HepG2 (cell line): ENCODE data around the gene MADD. TPM values are rescaled to one million over a fixed set of nuclear protein-coding genes. Genes with fewer than 3 reads are reported as not detected.

Experiments used
- AHR ChIP-seq: IDR thresholded peaks from 2 replicates; pipeline ENCODE4 v1.6.1; 2018; ENCODE audit warnings: missing genetic modification reagents, missing compliant biosample characterization
- DPF2 ChIP-seq: sonication (generic); formaldehyde crosslinking; IDR thresholded peaks from 2 replicates; pipeline ENCODE4 v1.4.0; 2020; ENCODE audit warnings: mild to moderate bottlenecking, low read depth, missing genetic modification reagents, borderline replicate concordance
- HDAC1 ChIP-seq: sonication (generic); formaldehyde crosslinking; IDR thresholded peaks from 2 replicates; pipeline ENCODE4 v1.5.1; 2020; ENCODE audit warnings: mild to moderate bottlenecking, missing genetic modification reagents
- MIXL1 ChIP-seq: IDR thresholded peaks from 2 replicates; pipeline ENCODE4 v1.6.1; 2016
- MTF2 ChIP-seq: sonication (generic); formaldehyde crosslinking; IDR thresholded peaks from 2 replicates; pipeline ENCODE4 v1.5.0; 2020; ENCODE audit warnings: missing genetic modification reagents, borderline replicate concordance
- PBX3 ChIP-seq: sonication (generic); formaldehyde crosslinking; IDR thresholded peaks from 2 replicates; pipeline ENCODE4 v1.8.1; 2023; ENCODE audit warnings: missing genetic modification reagents, inconsistent platforms, borderline replicate concordance
- STAT6 ChIP-seq: sonication (generic); formaldehyde crosslinking; IDR thresholded peaks from 2 replicates; pipeline ENCODE4 v1.4.0; 2020; ENCODE audit warnings: missing genetic modification reagents, mild to moderate bottlenecking, borderline replicate concordance
- ZBTB7B ChIP-seq: sonication (generic); formaldehyde crosslinking; IDR thresholded peaks from 2 replicates; pipeline ENCODE4 v1.4.0; 2020; ENCODE audit warnings: missing genetic modification reagents
- ZNF318 ChIP-seq: sonication (generic); formaldehyde crosslinking; IDR thresholded peaks from 2 replicates; pipeline ENCODE4 v1.4.0; 2020; ENCODE audit warnings: mild to moderate bottlenecking, missing genetic modification reagents
- ZNF619 ChIP-seq: sonication (generic); formaldehyde crosslinking; IDR thresholded peaks from 2 replicates; pipeline ENCODE4 v1.4.0; 2020; ENCODE audit warnings: mild to moderate bottlenecking, missing genetic modification reagents
- ZNF672 ChIP-seq: sonication (generic); formaldehyde crosslinking; IDR thresholded peaks from 2 replicates; pipeline ENCODE4 v1.8.1; 2022; ENCODE audit warnings: missing genetic modification reagents
- ZNF768 ChIP-seq: sonication (generic); formaldehyde crosslinking; IDR thresholded peaks from 2 replicates; pipeline ENCODE4 v1.4.0; 2020; ENCODE audit warnings: missing genetic modification reagents
- ZXDC ChIP-seq: sonication (generic); formaldehyde crosslinking; IDR thresholded peaks from 2 replicates; pipeline ENCODE4 v1.5.0; 2020; ENCODE audit warnings: mild to moderate bottlenecking, missing genetic modification reagents
- polyA plus RNA-seq, 8 experiments: library from polyadenylated mRNA; depleted of rRNA in 3 of 8; stranded (reverse) in 7 of 8; unstranded in 1 of 8; fragments of >200 nt; fragmentation: Illumina TruSeq in 4 of 8; extraction: Trizol in 4 of 8; gene quantifications; 2 replicates each; pipeline versions ENCODE4 v1.2.1 to v1.2.3, GENCODE V29; 2011 to 2016; ENCODE audit warnings: low read depth in 4 of 8, missing spikeins in 1 of 8, mixed read lengths in 1 of 8; ENCODE audit not compliant: insufficient read depth in 1 of 8
- total RNA-seq, 5 experiments: library from RNA; depleted of rRNA; stranded (reverse); fragments of >200 nt; fragmentation: Illumina TruSeq; extraction: Trizol; gene quantifications; 2 replicates each; pipeline ENCODE4 v1.2.3, GENCODE V29; 2016; ENCODE audit warnings: low read depth in 1 of 5

The MADD gene
- total and polyA plus RNA-seq, 2 of the 13 experiments (the other 11 are each of a cell fraction or from before 2014, with no cell fraction given) = 18.0 to 29.2 TPM

DNA sequence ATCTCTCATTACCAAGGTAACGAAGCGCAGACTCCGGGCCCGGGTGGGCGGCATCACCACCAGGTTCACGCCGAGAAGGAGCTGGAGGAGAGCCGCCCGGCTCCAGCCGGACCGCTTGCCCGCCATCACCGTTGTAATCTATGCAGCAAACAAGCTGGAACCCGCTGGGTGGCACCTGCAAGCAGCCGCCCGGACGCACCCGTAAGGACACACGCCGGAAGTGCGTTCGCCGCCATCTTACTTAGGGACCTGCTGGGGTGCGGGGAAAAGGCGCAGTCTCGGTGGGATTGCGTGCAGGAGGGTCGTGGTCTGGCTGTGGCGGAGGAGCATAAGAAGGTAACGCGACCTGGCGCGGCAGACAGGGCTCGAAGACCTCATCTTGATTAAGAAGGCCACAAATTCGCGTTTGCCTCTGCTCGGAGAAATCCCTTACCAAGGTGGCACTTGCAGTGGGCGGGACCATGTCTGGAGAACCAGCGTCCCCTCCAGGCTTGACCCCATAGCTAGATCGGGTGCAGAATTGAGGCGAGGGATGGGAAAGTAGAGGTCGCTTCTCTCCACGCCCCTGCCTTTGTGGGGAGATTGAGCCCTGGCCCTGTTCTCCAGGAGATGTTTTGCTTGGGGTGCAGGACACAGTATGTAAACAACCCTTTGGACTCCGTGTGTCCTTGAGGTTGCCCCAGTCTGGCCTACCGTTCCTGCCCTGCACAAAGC lies 21.1 kb upstream of the MADD start, which contains the start of gene ACP2 (continued):
- TF ChIP-seq STAT6 (CRISPR knock-in tag) (peak; percentile 89; the same call in 1 of the 2 replicates), PBX3 (CRISPR knock-in tag) (no peak), ZNF672 (CRISPR knock-in tag) (no peak), ZXDC (CRISPR knock-in tag) (no peak; the same call in 1 of the 2 replicates), MIXL1 (CRISPR knock-in tag) (peak; percentile 86), HDAC1 (CRISPR knock-in tag) (peak; percentile 76), AHR (peak; percentile 94; the same call in 1 of the 2 replicates), ZNF619 (CRISPR knock-in tag) (peak; percentile 71; the same call in 1 of the 2 replicates), ZBTB7B (CRISPR knock-in tag) (peak; percentile 91), MTF2 (CRISPR knock-in tag) (no peak), DPF2 (peak; percentile 33; the same call in 1 of the 2 replicates), ZNF768 (CRISPR knock-in tag) (peak; percentile 87; the same call in 1 of the 2 replicates), ZNF318 (CRISPR knock-in tag) (no peak; the same call in 1 of the 2 replicates)
